Ascending aorta (tissue), 2 donors: ENCODE measurements around the gene TMEM161B. TPM values are rescaled to one million over a fixed set of nuclear protein-coding genes. Genes with fewer than 3 reads are reported as not detected.
A peak's percentile ranks its signal among the peaks of the same experiment; 100 is the strongest.

Source experiments
- DNase-seq, 2 donors: peaks; one replicate each; pipeline ENCODE4 v3.0.0-alpha.2; 2019; ENCODE audit warnings: low spot score in 2 of 2
- H3K27ac ChIP-seq, 2 donors: fragments of 200-600 bp; sonication (generic); one replicate each; pipeline ENCODE4 v1.5.1; 2016 to 2017; ENCODE audit warnings: mild to moderate bottlenecking in 1 of 2
- H3K27me3 ChIP-seq: fragments of 200-600 bp; sonication (generic); one replicate; pipeline ENCODE4 v1.5.1; 2017
- H3K36me3 ChIP-seq, 2 donors: fragments of 200-600 bp; sonication (generic); one replicate each; pipeline ENCODE4 v1.5.1; 2016
- H3K4me1 ChIP-seq, 2 donors: fragments of 200-600 bp; sonication (generic); one replicate each; pipeline ENCODE4 v1.5.1; 2016 to 2017; ENCODE audit warnings: mild to moderate bottlenecking in 1 of 2
- H3K4me3 ChIP-seq, 2 donors: fragments of 200-600 bp; sonication (generic); one replicate each; pipeline ENCODE4 v1.5.1; 2016 to 2017; ENCODE audit warnings: mild to moderate bottlenecking in 1 of 2
- H3K9me3 ChIP-seq, 2 donors: fragments of 200-600 bp; sonication (generic); one replicate each; pipeline ENCODE4 v1.5.1; 2016
- intact Hi-C: fragments of 100-400 bp; cut with DNase I; formaldehyde crosslinking; loops from one replicate; pipeline ENCODE4 v1.15.1; 2023
- total RNA-seq: library from RNA; depleted of rRNA; stranded (reverse); fragments of >200 nt; gene quantifications from one replicate; pipeline ENCODE4 v1.1.0, GENCODE V29; 2016
- TF ChIP-seq, protein P1 (sequence below), 3 experiments: fragments of 200-600 bp in 2 of 3; fragments of 450-650 bp in 1 of 3; sonication (generic) in 2 of 3; IDR thresholded peaks; one replicate each; pipeline ENCODE4 v1.5.1; 2016 to 2019; ENCODE audit warnings: antibody characterized with exemption in 3 of 3, mild to moderate bottlenecking in 1 of 3, moderate library complexity in 1 of 3

TMEM161B gene
- total RNA-seq, 1 donor from 2014 or later = 3.7 TPM

DNA sequence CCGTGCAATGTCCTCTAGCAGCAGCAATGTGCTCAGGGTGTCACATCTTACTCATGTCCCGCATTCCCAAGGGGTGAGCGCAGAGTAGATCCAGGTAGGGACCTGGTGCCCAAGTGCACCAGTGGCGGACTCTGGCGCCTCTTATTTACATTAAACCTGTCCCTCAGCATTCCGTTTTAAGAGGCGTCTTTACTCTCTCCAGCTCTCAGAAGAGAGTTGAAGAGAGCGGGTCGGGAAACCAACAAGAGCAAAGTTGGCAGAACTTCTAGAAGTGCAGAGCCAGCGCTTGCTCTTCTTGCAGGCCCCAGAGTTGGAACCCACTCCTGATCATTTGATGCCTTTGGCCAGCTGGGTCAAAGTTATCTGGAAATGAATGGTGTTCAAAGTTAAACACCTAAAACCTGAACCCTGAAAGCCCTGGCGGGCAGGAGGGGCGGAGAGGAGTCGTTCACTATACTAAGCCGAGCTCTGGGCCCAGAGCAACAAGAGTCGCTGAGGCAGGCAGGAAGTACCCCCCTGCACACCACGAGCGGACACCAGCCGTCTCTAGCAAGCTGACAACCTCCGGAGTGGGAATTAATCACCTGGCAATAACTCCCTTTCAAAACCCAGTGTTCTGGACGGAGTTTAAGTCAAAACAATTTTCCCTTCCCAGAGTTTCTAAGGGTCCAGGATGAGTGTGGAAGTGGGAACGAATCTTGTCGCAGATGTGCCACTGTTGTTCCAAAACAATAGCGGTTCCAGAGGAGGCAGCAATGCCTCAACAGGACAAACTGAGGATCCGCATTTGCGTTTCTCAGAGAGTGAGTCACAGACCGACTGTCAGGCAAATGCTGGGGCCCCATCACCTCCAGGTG, 122.8 kb downstream of the TMEM161B start:
- TF ChIP-seq, protein P1, sequence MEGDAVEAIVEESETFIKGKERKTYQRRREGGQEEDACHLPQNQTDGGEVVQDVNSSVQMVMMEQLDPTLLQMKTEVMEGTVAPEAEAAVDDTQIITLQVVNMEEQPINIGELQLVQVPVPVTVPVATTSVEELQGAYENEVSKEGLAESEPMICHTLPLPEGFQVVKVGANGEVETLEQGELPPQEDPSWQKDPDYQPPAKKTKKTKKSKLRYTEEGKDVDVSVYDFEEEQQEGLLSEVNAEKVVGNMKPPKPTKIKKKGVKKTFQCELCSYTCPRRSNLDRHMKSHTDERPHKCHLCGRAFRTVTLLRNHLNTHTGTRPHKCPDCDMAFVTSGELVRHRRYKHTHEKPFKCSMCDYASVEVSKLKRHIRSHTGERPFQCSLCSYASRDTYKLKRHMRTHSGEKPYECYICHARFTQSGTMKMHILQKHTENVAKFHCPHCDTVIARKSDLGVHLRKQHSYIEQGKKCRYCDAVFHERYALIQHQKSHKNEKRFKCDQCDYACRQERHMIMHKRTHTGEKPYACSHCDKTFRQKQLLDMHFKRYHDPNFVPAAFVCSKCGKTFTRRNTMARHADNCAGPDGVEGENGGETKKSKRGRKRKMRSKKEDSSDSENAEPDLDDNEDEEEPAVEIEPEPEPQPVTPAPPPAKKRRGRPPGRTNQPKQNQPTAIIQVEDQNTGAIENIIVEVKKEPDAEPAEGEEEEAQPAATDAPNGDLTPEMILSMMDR (IDR thresholded peaks at IDR 0.05) = no peak
- H3K36me3 ChIP-seq = no peaks in the 10 kb centered on the region
- H3K4me1 ChIP-seq = no peaks in the 10 kb centered on the region
- intact Hi-C loops = no loop called here
- no peaks in the 10 kb centered on the region for H3K27me3 ChIP-seq
- DNase-seq = no peak
- H3K4me3 ChIP-seq = peak overlapping the region in 1 of 2 donors; percentile 63
- no peaks in the 10 kb centered on the region for H3K9me3 ChIP-seq
- peak overlapping the region; percentile 19 to 37 for H3K27ac ChIP-seq

DNA sequence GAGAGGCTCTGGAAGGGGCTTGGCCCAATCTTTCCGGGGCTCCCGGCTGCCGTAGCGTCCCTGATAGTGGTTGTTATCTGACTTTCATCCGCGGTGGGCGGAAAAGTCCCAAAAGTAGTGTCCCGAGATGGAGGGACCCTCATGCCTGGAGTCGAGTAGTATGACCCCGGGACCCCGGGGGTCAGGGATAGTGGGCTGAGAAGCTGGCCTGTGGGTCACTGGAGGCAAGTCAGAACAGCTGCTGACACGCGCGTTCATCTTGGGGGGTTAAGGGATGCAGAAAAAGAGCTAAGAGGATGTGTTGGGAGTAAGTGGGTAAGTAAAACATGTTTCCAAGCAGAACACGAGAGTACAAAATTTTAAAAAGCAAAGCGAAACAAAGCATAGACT, 123.4 kb downstream of the TMEM161B start:
- intact Hi-C loops = no loop called here
- Histone ChIP-seq H3K4me1 (no peaks in the 10 kb centered on the region), H3K4me3 (peak overlapping the region in 1 of 2 donors; percentile 63), H3K27me3 (no peaks in the 10 kb centered on the region), H3K27ac (peak overlapping the region; percentile 19 to 37), H3K9me3 (no peaks in the 10 kb centered on the region), H3K36me3 (no peaks in the 10 kb centered on the region)
- no peak for DNase-seq
- TF ChIP-seq, protein P1 (IDR thresholded peaks at IDR 0.05) = no peak
